Measurements from ENCODE around the gene ZNF274. TPM values are rescaled to one million over a fixed set of nuclear protein-coding genes. Genes with fewer than 3 reads are reported as not detected.

The ZNF274 gene
- total RNA-seq, 1 experiment from 2014 or later = 27.5 TPM

- Mint-ChIP-seq H3K4me1 (no peaks in the 10 kb centered on the region), H3K9me3 (no peaks in the 10 kb centered on the region), H3K27me3 (ENCODE audit: low read depth) (no peaks in the 10 kb centered on the region), H3K27ac (no peak overlapping the region), H3K36me3 (peaks cover 88% of the 10 kb centered on the region), H3K4me3 (no peak overlapping the region)
- no peak for TF ChIP-seq ZNF138 (CRISPR knock-in tag; conservative IDR thresholded peaks at IDR 0.05)
- TF ChIP-seq ZNF425 (CRISPR knock-in tag; conservative IDR thresholded peaks at IDR 0.05) = no peak
- TF ChIP-seq E2F4 (CRISPR knock-in tag; IDR thresholded peaks at IDR 0.05; ENCODE audit: borderline replicate concordance, low read depth) = no peak
- no peak for TF ChIP-seq NR2C2 (CRISPR knock-in tag; IDR thresholded peaks at IDR 0.05)
- TF ChIP-seq ZNF281 (CRISPR knock-in tag; IDR thresholded peaks at IDR 0.05) = no peak
- no peak for TF ChIP-seq E2F5 (CRISPR knock-in tag; IDR thresholded peaks at IDR 0.05)
- no peak for TF ChIP-seq HMGA2 (CRISPR knock-in tag; IDR thresholded peaks at IDR 0.05)
- TF ChIP-seq PRDM15 (CRISPR knock-in tag; IDR thresholded peaks at IDR 0.05) = no peak
- TF ChIP-seq ETV6 (CRISPR knock-in tag; IDR thresholded peaks at IDR 0.05) = no peak
- TF ChIP-seq MAX (CRISPR knock-in tag; IDR thresholded peaks at IDR 0.05) = no peak
- TF ChIP-seq MLX (CRISPR knock-in tag; IDR thresholded peaks at IDR 0.05) = no peak
- TF ChIP-seq FOXP4 (CRISPR knock-in tag; IDR thresholded peaks at IDR 0.05) = no peak
- no peak for TF ChIP-seq ESRRA (CRISPR knock-in tag; IDR thresholded peaks at IDR 0.05; ENCODE audit: borderline replicate concordance)
- no peak for TF ChIP-seq E2F1 (CRISPR knock-in tag; IDR thresholded peaks at IDR 0.05)
- no peak for TF ChIP-seq ZNF512 (CRISPR knock-in tag; IDR thresholded peaks at IDR 0.05; ENCODE audit: borderline replicate concordance)
- ChIA-PET POLR2A (no interaction called here), CTCF (interaction anchor here (0.8 kb wide), 1 partner anchor 9 kb away, joined by 3 read pairs; the partner anchor contains the start of gene ZNF544)
- ATAC-seq = no peak
- DNase-seq (ENCODE audit: low spot score) = no peak
Observed at GRCh38 chr19:58237324-58237723, 54.5 kb downstream of the ZNF274 start.
